A172 (cell line): ENCODE results near the gene MAB21L3. TPM values are rescaled to one million over a fixed set of nuclear protein-coding genes. Genes with fewer than 3 reads are reported as not detected.

Source experiments
- DNase-seq: peaks from one replicate; pipeline ENCODE4 v3.0.0-alpha.2; 2015; ENCODE audit warnings: low spot score
- total RNA-seq: library from RNA; depleted of rRNA; stranded (reverse); fragments of >200 nt; shearing (Covaris generic); gene quantifications from 2 replicates; pipeline ENCODE4 v1.2.3, GENCODE V29; 2014; rRNA removed

Gene MAB21L3
- not detected in 2 replicates for total RNA-seq

- DNase-seq = no peak
Measured at GRCh38 chr1:116110567-116111523, at the start of gene MAB21L3. Gene MAB21L3, plus strand, starts transcription at chr1:116111399. Its CDS starts 1,217 bp downstream, at chr1:116112616.

- no peak for DNase-seq
Measured at GRCh38 chr1:116062201-116062600, 49.0 kb upstream of the MAB21L3 start.

- DNase-seq = no peak
Measured at GRCh38 chr1:116064616-116065015, 46.6 kb upstream of the MAB21L3 start.

- peak; percentile 10 for DNase-seq
Measured at GRCh38 chr1:116066868-116067565, 44.2 kb upstream of the MAB21L3 start.

GRCh38 chr1:116067566-116067890, 43.7 kb upstream of the MAB21L3 start:
- peak; percentile 44 for DNase-seq

GRCh38 chr1:116075575-116075974, 35.6 kb upstream of the MAB21L3 start:
- DNase-seq = no peak

GRCh38 chr1:116075990-116076389, 35.2 kb upstream of the MAB21L3 start:
- DNase-seq = peak; percentile 18

GRCh38 chr1:116076831-116077230, 34.4 kb upstream of the MAB21L3 start:
- peak; percentile 3 for DNase-seq

GRCh38 chr1:116078699-116079223, 32.4 kb upstream of the MAB21L3 start:
- no peak for DNase-seq

GRCh38 chr1:116087628-116088027, 23.6 kb upstream of the MAB21L3 start:
- DNase-seq = no peak

- no peak for DNase-seq
Measured at GRCh38 chr1:116089870-116090269, 21.3 kb upstream of the MAB21L3 start.

- DNase-seq = no peak
Measured at GRCh38 chr1:116091083-116091482, 20.1 kb upstream of the MAB21L3 start.

GRCh38 chr1:116092752-116093489, 18.3 kb upstream of the MAB21L3 start:
- no peak for DNase-seq

- no peak for DNase-seq
Measured at GRCh38 chr1:116095027-116095426, 16.2 kb upstream of the MAB21L3 start.

- no peak for DNase-seq
Measured at GRCh38 chr1:116096013-116096618, 15.1 kb upstream of the MAB21L3 start.

- no peak for DNase-seq
Measured at GRCh38 chr1:116097626-116098025, 13.6 kb upstream of the MAB21L3 start.

GRCh38 chr1:116099379-116099778, 11.8 kb upstream of the MAB21L3 start:
- no peak for DNase-seq

- no peak for DNase-seq
Measured at GRCh38 chr1:116099919-116100318, 11.3 kb upstream of the MAB21L3 start.

- no peak for DNase-seq
Measured at GRCh38 chr1:116104667-116105066, 6.5 kb upstream of the MAB21L3 start.

GRCh38 chr1:116105996-116106395, 5.2 kb upstream of the MAB21L3 start:
- no peak for DNase-seq

GRCh38 chr1:116106646-116107045, 4.6 kb upstream of the MAB21L3 start:
- DNase-seq = no peak

- no peak for DNase-seq
Measured at GRCh38 chr1:116107371-116107770, 3.8 kb upstream of the MAB21L3 start.
